ENCODE results near the gene FAM184A.

- TF ChIP-seq CTCF (IDR thresholded peaks at IDR 0.05) (no peak), POLR2A (IDR thresholded peaks at IDR 0.05) (no peak)
Observed at GRCh38 chr6:118952683-118953082, 125.8 kb downstream of the FAM184A start.
